Neuronal stem cell (in vitro differentiated cells): ENCODE results near the gene ISYNA1.
A peak's percentile ranks its signal among the peaks of the same experiment; 100 is the strongest.

ENCODE experiments used
- DNase-seq: peaks from one replicate; pipeline ENCODE4 v3.0.0-alpha.2; 2013; ENCODE audit warnings: low spot score
- H2AFZ ChIP-seq: one replicate; pipeline ENCODE4 v1.6.1; 2013; ENCODE audit warnings: mild to moderate bottlenecking, low read length, inconsistent platforms
- H2AK5ac ChIP-seq: 2 replicates; pipeline ENCODE4 v1.6.1; 2013; ENCODE audit warnings: low read depth, mild to moderate bottlenecking, inconsistent platforms, low read length, moderate library complexity, mixed read lengths
- H2BK120ac ChIP-seq: 2 replicates; pipeline ENCODE4 v1.6.1; 2013; ENCODE audit warnings: low read depth, mild to moderate bottlenecking, inconsistent platforms, low read length, moderate library complexity, mixed read lengths
- H2BK12ac ChIP-seq: one replicate; pipeline ENCODE4 v1.6.1; 2013; ENCODE audit warnings: low read length, inconsistent platforms
- H2BK15ac ChIP-seq: 2 replicates; pipeline ENCODE4 v1.6.1; 2013; ENCODE audit warnings: mild to moderate bottlenecking, low read length, inconsistent platforms, mixed read lengths
- H2BK5ac ChIP-seq: one replicate; pipeline ENCODE4 v1.6.1; 2013; ENCODE audit warnings: inconsistent platforms, mild to moderate bottlenecking, low read length, moderate library complexity
- H3K14ac ChIP-seq: one replicate; pipeline ENCODE4 v1.6.1; 2013; ENCODE audit warnings: low read length, inconsistent platforms
- H3K18ac ChIP-seq: 2 replicates; pipeline ENCODE4 v1.6.1; 2013; ENCODE audit warnings: low read length, inconsistent platforms
- H3K23ac ChIP-seq: 2 replicates; pipeline ENCODE4 v1.6.1; 2013; ENCODE audit warnings: low read depth, mild to moderate bottlenecking, mixed read lengths, low read length, inconsistent platforms; ENCODE audit not compliant: poor library complexity
- H3K27ac ChIP-seq: replicated peaks from 3 replicates; pipeline ENCODE4 v1.5.1; 2013; ENCODE audit warnings: low read length, inconsistent platforms
- H3K27me3 ChIP-seq, 3 experiments: 2 replicates each; pipeline ENCODE4 v1.6.1; 2013; ENCODE audit warnings: low read length in 3 of 3, mild to moderate bottlenecking in 2 of 3, inconsistent platforms in 1 of 3, low read depth in 1 of 3, mixed read lengths in 1 of 3, moderate library complexity in 1 of 3; ENCODE audit not compliant: control insufficient read depth in 3 of 3, insufficient read depth in 3 of 3
- H3K36me3 ChIP-seq, 2 donors: replicated peaks in 1 of 2; 2 replicates each; pipeline ENCODE4 v1.6.1; 2013; ENCODE audit warnings: low read length in 2 of 2; ENCODE audit not compliant: control insufficient read depth in 2 of 2, insufficient read depth in 2 of 2
- H3K4ac ChIP-seq: 2 replicates; pipeline ENCODE4 v1.6.1; 2013; ENCODE audit warnings: inconsistent platforms, mild to moderate bottlenecking, low read length, moderate library complexity
- H3K4me1 ChIP-seq, 2 donors: 1 replicate in 1 of 2; 2 replicates in 1 of 2; pipeline ENCODE4 v1.6.1; 2013; ENCODE audit warnings: low read length in 2 of 2, low read depth in 1 of 2; ENCODE audit not compliant: control insufficient read depth in 2 of 2, insufficient read depth in 1 of 2
- H3K4me2 ChIP-seq: one replicate; pipeline ENCODE4 v1.6.1; 2013; ENCODE audit warnings: mild to moderate bottlenecking, low read length, inconsistent platforms; ENCODE audit not compliant: insufficient read depth, poor library complexity, severe bottlenecking
- H3K4me3 ChIP-seq, 2 donors: 2 replicates each; pipeline ENCODE4 v1.5.1; 2013; ENCODE audit warnings: low read length in 2 of 2, mild to moderate bottlenecking in 2 of 2, inconsistent platforms in 1 of 2, moderate library complexity in 1 of 2
- H3K79me1 ChIP-seq: one replicate; pipeline ENCODE4 v1.6.1; 2013; ENCODE audit warnings: low read depth, mild to moderate bottlenecking, inconsistent platforms, low read length, moderate library complexity
- H3K9ac ChIP-seq: one replicate; pipeline ENCODE4 v1.6.1; 2013; ENCODE audit warnings: mild to moderate bottlenecking, low read depth, low read length, inconsistent platforms; ENCODE audit not compliant: poor library complexity
- H3K9me3 ChIP-seq, 2 donors: replicated peaks in 1 of 2; 2 replicates each; pipeline versions ENCODE3 to v1.6.1; 2013; ENCODE audit warnings: low read length in 2 of 2, mild to moderate bottlenecking in 2 of 2, inconsistent platforms in 1 of 2, low read depth in 1 of 2, mixed read lengths in 1 of 2, moderate library complexity in 1 of 2; ENCODE audit not compliant: control insufficient read depth in 2 of 2, insufficient read depth in 1 of 2
- H4K8ac ChIP-seq: one replicate; pipeline ENCODE4 v1.6.1; 2013; ENCODE audit warnings: low read depth, mild to moderate bottlenecking, inconsistent platforms, low read length, moderate library complexity
- H4K91ac ChIP-seq: one replicate; pipeline ENCODE4 v1.6.1; 2013; ENCODE audit warnings: low read length, low read depth, mild to moderate bottlenecking, inconsistent platforms; ENCODE audit not compliant: poor library complexity
- whole genome bisulfite sequencing, 2 donors: extraction: QIAGEN DNeasy Blood & Tissue Kit; methylation state at CpG; one replicate each; pipeline ENCODE4 v1.1.7; 2013; ENCODE audit warnings: missing lambda C conversion rate in 2 of 2, mixed read lengths in 1 of 2; ENCODE audit not compliant: insufficient read length in 2 of 2, insufficient replicate concordance in 1 of 2; ENCODE audit errors: extremely low coverage in 2 of 2; 5-methylcytosine and 5-hydroxymethylcytosine counted together

ISYNA1 gene

DNA sequence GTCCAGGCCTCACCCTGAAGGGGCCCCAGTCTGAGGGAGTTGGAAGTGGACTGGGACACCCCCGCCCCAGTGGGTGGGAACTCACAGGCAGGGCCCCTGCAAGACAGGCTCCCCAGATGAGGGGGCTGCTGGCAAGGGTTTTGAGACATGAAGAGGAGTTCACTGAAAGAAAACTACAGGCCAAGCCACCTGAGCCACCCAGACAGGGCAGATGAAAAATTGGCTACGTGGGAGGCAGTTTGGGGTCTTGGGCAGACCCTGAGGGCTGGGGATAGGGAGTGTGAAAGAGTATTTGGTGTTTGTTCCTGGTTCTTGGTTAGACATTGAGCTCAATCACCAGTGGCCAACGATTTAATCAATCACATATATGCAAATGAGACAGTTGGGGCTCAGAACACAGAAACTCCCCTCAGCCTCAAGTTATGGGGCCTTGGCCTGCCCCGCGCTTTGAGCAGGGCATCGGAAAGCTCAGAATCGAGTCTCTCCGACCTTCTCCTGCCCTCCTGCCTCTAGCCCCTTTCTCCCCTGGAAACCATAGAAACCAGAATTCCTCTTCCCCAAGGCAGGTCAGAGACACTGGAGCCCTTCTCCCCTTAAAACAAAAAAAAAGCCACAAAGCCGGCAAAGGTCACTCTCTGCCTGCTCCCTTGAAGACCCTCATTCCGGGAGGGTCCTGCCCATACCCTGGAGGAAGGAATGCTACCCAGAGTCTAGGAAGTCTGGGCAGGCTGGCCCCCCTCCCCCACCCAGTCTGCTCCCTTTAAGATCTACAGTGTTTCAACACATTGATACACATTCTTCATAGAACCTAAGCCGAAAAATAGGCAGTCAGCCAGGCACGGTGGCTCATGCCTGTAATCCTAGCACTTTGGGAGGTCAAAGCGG lies 1.3 kb upstream of the ISYNA1 start:
- Histone ChIP-seq H3K79me1 (peaks cover 14% of the 10 kb centered on the region), H4K91ac (peak overlapping the region; percentile 81), H3K9me3 (peaks cover 0 to 4% of the 10 kb centered on the region in 2 donors), H3K9ac (peak overlapping the region; percentile 68), H3K18ac (peak overlapping the region; percentile 100), H3K4me1 (peaks cover 32 to 43% of the 10 kb centered on the region in 2 donors), H3K36me3 (peaks cover 19 to 27% of the 10 kb centered on the region in 2 donors), H2AK5ac (peak overlapping the region; percentile 98), H3K27me3 (no peaks in the 10 kb centered on the region), H3K23ac (peak overlapping the region; percentile 18), H2BK12ac (peak overlapping the region; percentile 78), H2BK5ac (peak overlapping the region; percentile 100), H2AFZ (peak overlapping the region; percentile 87), H3K4me2 (peak overlapping the region; percentile 28), H3K4me3 (peak overlapping the region in 1 of 2 donors; percentile 99), H3K27ac (peak overlapping the region; percentile 91), H3K4ac (no peak overlapping the region), H2BK120ac (peak overlapping the region; percentile 81), H2BK15ac (peak overlapping the region; percentile 100), H4K8ac (no peak overlapping the region), H3K14ac (no peak overlapping the region)
- no peak for DNase-seq
- WGBS, 2 donors = no CpG with 5 or more reads among the region's 13 CpGs

DNA sequence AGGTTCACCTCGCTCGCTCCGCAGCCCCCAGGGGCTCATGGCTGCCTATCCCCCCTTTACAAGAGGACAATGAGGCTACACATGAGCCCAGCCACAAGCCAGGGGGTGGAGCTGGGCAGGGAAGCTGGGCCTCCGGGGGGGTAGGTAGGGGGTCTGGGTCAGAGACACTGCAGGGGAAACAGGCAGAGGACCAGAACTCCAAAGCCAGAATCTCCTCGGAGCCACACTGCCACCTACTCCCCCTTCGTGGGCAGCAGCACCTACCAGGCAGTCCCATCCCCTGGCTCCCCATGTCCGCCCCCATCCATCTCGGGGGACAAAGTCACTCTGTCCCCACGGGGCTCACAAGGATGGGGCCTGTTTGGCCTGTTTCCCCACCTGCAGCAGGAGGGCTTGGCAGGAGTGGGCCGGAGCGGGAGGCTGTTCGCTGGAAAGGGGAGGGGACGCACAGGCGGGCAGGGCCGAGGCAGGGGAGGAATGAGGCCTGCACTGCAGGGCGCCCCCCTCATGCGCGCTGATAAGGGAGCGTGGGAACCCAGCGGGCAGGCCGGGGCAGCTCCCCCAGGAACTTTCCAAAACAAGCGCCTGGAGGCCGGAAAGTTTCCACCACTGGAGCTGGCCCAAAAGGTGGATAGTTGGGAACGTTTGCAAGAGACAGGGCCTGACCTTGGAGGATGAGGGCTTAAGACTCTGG lies 545 bp upstream of the ISYNA1 start:
- peak overlapping the region; percentile 93 for H3K23ac ChIP-seq
- no peak for DNase-seq
- peaks cover 14% of the 10 kb centered on the region for H3K79me1 ChIP-seq
- peak overlapping the region; percentile 87 for H2AFZ ChIP-seq
- H4K91ac ChIP-seq = peak overlapping the region; percentile 81
- peak overlapping the region; percentile 91 for H2BK12ac ChIP-seq
- H3K9ac ChIP-seq = peak overlapping the region; percentile 95
- H3K4me3 ChIP-seq = peak overlapping the region; percentile 75 to 99
- H3K27ac ChIP-seq = peak overlapping the region; percentile 91
- peak overlapping the region; percentile 100 for H2BK15ac ChIP-seq
- H3K4me2 ChIP-seq = peak overlapping the region; percentile 58
- no CpG with 5 or more reads among the region's 24 CpGs for WGBS, 2 donors
- no peak overlapping the region for H4K8ac ChIP-seq
- no peaks in the 10 kb centered on the region for H3K27me3 ChIP-seq
- peak overlapping the region; percentile 98 for H2AK5ac ChIP-seq
- H3K4me1 ChIP-seq = peaks cover 34 to 46% of the 10 kb centered on the region in 2 donors
- H3K14ac ChIP-seq = peak overlapping the region; percentile 5
- peak overlapping the region; percentile 100 for H2BK5ac ChIP-seq
- peak overlapping the region; percentile 81 for H2BK120ac ChIP-seq
- H3K9me3 ChIP-seq = peaks cover 0 to 4% of the 10 kb centered on the region in 2 donors
- peak overlapping the region; percentile 100 for H3K18ac ChIP-seq
- peak overlapping the region; percentile 81 for H3K4ac ChIP-seq
- peaks cover 19 to 30% of the 10 kb centered on the region in 2 donors for H3K36me3 ChIP-seq

DNA sequence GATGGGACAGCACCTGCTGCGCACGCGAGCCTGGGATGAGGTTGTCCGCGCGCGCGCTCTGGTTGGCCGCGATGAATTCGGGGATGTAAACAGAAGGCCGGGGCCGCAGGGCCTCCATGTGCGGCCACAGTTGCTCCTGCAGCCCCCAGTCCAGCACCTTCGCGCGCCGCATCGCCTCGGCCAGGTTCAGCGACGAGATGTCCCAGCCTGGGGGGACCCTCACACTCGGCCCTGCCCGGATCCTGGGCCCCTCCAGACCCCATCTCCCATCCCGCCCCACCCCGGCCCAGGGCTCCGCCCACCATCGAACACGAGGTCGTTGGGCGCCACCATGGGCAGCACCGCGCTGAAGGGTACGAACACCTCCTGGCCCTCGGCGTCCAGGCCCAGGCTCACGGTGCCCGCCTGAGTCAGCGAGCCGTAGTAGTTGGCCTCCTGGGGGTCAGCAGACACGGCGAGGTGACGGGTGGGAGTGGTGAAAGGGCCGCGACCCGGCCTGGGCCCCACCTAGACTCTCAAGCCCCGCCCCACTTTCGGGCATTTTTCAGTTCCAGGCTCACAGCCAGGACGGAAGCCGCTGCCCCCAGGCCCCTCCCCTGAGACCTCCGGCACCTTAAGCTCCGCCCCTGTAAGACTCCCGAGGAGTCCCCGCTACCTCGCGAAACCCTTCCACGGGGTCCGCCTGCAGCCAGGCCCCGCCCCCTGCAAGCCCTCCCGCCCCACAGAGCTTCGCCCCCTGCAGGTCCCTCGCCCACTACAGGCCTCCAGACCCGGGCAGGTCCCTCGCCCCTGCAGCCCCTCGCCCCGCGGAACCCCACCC lies 1.1 kb downstream of the ISYNA1 start:
- peaks cover 14% of the 10 kb centered on the region for H3K79me1 ChIP-seq
- no peak overlapping the region for H3K27ac ChIP-seq
- H2AK5ac ChIP-seq = peak overlapping the region; percentile 97
- H3K14ac ChIP-seq = peak overlapping the region; percentile 56
- peak overlapping the region; percentile 93 for H3K23ac ChIP-seq
- peak overlapping the region; percentile 85 to 99 for H3K4me3 ChIP-seq
- no peak overlapping the region for H4K91ac ChIP-seq
- H3K18ac ChIP-seq = peak overlapping the region; percentile 87
- no peaks in the 10 kb centered on the region for H3K9me3 ChIP-seq
- H3K4me1 ChIP-seq = peaks cover 43 to 48% of the 10 kb centered on the region in 2 donors
- WGBS, 2 donors = no CpG with 5 or more reads among the region's 67 CpGs
- DNase-seq = peak; percentile 85
- H2BK120ac ChIP-seq = no peak overlapping the region
- H3K36me3 ChIP-seq = peaks cover 19 to 44% of the 10 kb centered on the region in 2 donors
- H3K27me3 ChIP-seq = no peaks in the 10 kb centered on the region
- H3K4ac ChIP-seq = no peak overlapping the region
- H4K8ac ChIP-seq = no peak overlapping the region
- peak overlapping the region; percentile 83 for H3K4me2 ChIP-seq
- peak overlapping the region; percentile 100 for H2BK5ac ChIP-seq
- peak overlapping the region; percentile 47 for H2AFZ ChIP-seq
- H2BK12ac ChIP-seq = no peak overlapping the region
- H2BK15ac ChIP-seq = no peak overlapping the region
- peak overlapping the region; percentile 88 for H3K9ac ChIP-seq
